Adrenal gland (tissue), 12 donors: Measurements from ENCODE around the gene MAST4. TPM values are rescaled to one million over a fixed set of nuclear protein-coding genes. Genes with fewer than 3 reads are reported as not detected.

Experiments used
- DNase-seq, 7 donors: peaks; one replicate each; pipeline ENCODE4 v3.0.0-alpha.2; 2019 to 2020
- H3K27ac ChIP-seq, 5 donors: fragments of 200-600 bp; sonication (generic) in 4 of 5; 1 replicate in 3 of 5; 2 replicates in 2 of 5; pipeline versions ENCODE4 v1.5.1 to v1.8.0; 2016 to 2020; ENCODE audit warnings: mild to moderate bottlenecking in 1 of 5
- H3K27me3 ChIP-seq: fragments of 200-600 bp; 2 replicates; pipeline ENCODE4 v1.8.0; 2021
- H3K36me3 ChIP-seq, 2 donors: fragments of 200-600 bp; replicated peaks in 1 of 2; 1 replicate in 1 of 2; 2 replicates in 1 of 2; pipeline versions ENCODE4 v1.5.1 to v1.8.0; 2018 to 2022
- H3K4me1 ChIP-seq, 2 donors: fragments of 200-600 bp; replicated peaks in 1 of 2; 1 replicate in 1 of 2; 2 replicates in 1 of 2; pipeline versions ENCODE4 v1.5.1 to v1.8.0; 2018 to 2021
- H3K4me3 ChIP-seq, 4 donors: fragments of 200-600 bp; sonication (generic) in 3 of 4; one replicate each; pipeline ENCODE4 v1.5.1; 2016 to 2018
- H3K9me3 ChIP-seq, 3 donors: fragments of 200-600 bp; sonication (generic) in 1 of 3; replicated peaks in 1 of 3; 1 replicate in 2 of 3; 2 replicates in 1 of 3; pipeline versions ENCODE4 v1.5.1 to v1.8.0; 2016 to 2021
- CTCF ChIP-seq, 6 experiments: fragments of 450-650 bp in 4 of 6; fragments of 200-600 bp in 2 of 6; sonication (generic) in 1 of 6; IDR thresholded peaks; 1 replicate in 5 of 6; 2 replicates in 1 of 6; pipeline versions ENCODE4 v1.5.1 to v1.8.0; 2016 to 2021; ENCODE audit warnings: antibody characterized with exemption in 6 of 6, mild to moderate bottlenecking in 2 of 6, moderate library complexity in 1 of 6
- POLR2A ChIP-seq, 2 donors: fragments of 450-650 bp; IDR thresholded peaks; one replicate each; pipeline ENCODE4 v1.6.1; 2017; ENCODE audit warnings: antibody characterized with exemption in 2 of 2, mild to moderate bottlenecking in 2 of 2, moderate library complexity in 1 of 2
- WGBS, 4 donors: extraction: QIAGEN DNeasy Blood & Tissue Kit in 2 of 4; methylation state at CpG; one replicate each; pipeline versions ENCODE4 v1.1.5 to v1.1.7; 2013 to 2017; 5-methylcytosine and 5-hydroxymethylcytosine counted together
- intact Hi-C, 2 donors: fragments of 100-400 bp; cut with DNase I; formaldehyde crosslinking; loops; one replicate each; pipeline versions ENCODE4 v1.14.1 to v1.15.0; 2022 to 2023
- polyA plus RNA-seq, 3 donors: library from polyadenylated mRNA; stranded (reverse); fragments of 200-250 nt in 2 of 3; fragments of 350-450 nt in 1 of 3; fragmentation: Illumina TruSeq in 1 of 3; extraction: RNeasy Lipid Tissue Mini Kit (QIAGEN cat#74804) in 1 of 3; gene quantifications; one replicate each; pipeline ENCODE4 v1.2.3, GENCODE V29; 2013 to 2014
- total RNA-seq, 9 donors: library from RNA; depleted of rRNA in 4 of 9; stranded (reverse); fragments of >200 nt in 4 of 9; fragments of 120-200 nt in 1 of 9; fragmentation: NEBNext Ultra II Directional in 1 of 9; extraction: Animal tissue kit (Norgen Biotek cat#: 25700) in 1 of 9; gene quantifications; one replicate each; pipeline versions ENCODE4 v1.1.0 to v1.2.4, GENCODE V29; 2013 to 2023
- donor health status: healthy with polysubstance abuse.
- donor health status: Bipolar disorder and iron deficiency.
- donor health status: DM: yes; HTN: yes; CAD: no.
- donor health status: DM: no; HTN: no; CAD: no.
- donor health status: DM: no; HTN: no; CAD: no.
- donor health status: DM: yes; HTN: yes; CAD: no.

Gene MAST4
- total and polyA plus RNA-seq, 12 donors, result 12.3 to 95.0 (median 42.8) TPM

GRCh38 chr5:67194166-67194565 is 598.0 kb downstream of the MAST4 start:
- Histone ChIP-seq H3K27ac (peak overlapping the region in 3 of 5 donors; percentile 6 to 62 (median 58)), H3K27me3 (no peaks in the 10 kb centered on the region), H3K4me1 (peaks cover 5 to 15% of the 10 kb centered on the region in 2 donors), H3K36me3 (no peaks in the 10 kb centered on the region), H3K4me3 (no peak overlapping the region), H3K9me3 (no peaks in the 10 kb centered on the region)
- WGBS, 4 donors, result 80 to 89% (median 84%) methylated on average over 3 of the region's 3 CpGs
- DNase-seq, result no peak
- intact Hi-C loops, result no loop called here
- no peak for TF ChIP-seq CTCF (IDR thresholded peaks at IDR 0.05)
- no peak for TF ChIP-seq POLR2A (IDR thresholded peaks at IDR 0.05)

- peaks cover 5 to 15% of the 10 kb centered on the region in 2 donors for H3K4me1 ChIP-seq
- H3K27me3 ChIP-seq, result no peaks in the 10 kb centered on the region
- no peak for DNase-seq
- TF ChIP-seq CTCF (IDR thresholded peaks at IDR 0.05) (no peak), POLR2A (IDR thresholded peaks at IDR 0.05) (no peak)
- WGBS, 4 donors, result 84 to 90% (median 89%) methylated on average over 4 to 7 of the region's 7 CpGs
- peak overlapping the region in 2 of 5 donors; percentile 8 to 13 for H3K27ac ChIP-seq
- H3K36me3 ChIP-seq, result no peaks in the 10 kb centered on the region
- intact Hi-C loops, result no loop called here
- no peak overlapping the region for H3K4me3 ChIP-seq
- no peaks in the 10 kb centered on the region for H3K9me3 ChIP-seq
Observed at GRCh38 chr5:67195406-67196275, 599.4 kb downstream of the MAST4 start.

- peaks cover 5 to 15% of the 10 kb centered on the region in 2 donors for H3K4me1 ChIP-seq
- peak within 1 kb of the TSS in 1 of 5 donors; percentile 13 for H3K27ac ChIP-seq
- H3K9me3 ChIP-seq, result no peaks in the 10 kb centered on the region
- 57 to 75% (median 74%) methylated on average over 5 of the region's 5 CpGs for WGBS, 4 donors
- H3K4me3 ChIP-seq, result no peak within 1 kb of the TSS
- H3K36me3 ChIP-seq, result no peaks in the 10 kb centered on the region
- DNase-seq, result peak in 3 of 7 donors; percentile 28 to 40 (median 32)
- TF ChIP-seq CTCF (IDR thresholded peaks at IDR 0.05), result no peak
- TF ChIP-seq POLR2A (IDR thresholded peaks at IDR 0.05), result no peak
- intact Hi-C loops, result no loop called here
- no peaks in the 10 kb centered on the region for H3K27me3 ChIP-seq
Observed at GRCh38 chr5:67196537-67197059, 600.4 kb downstream of the MAST4 start, which contains the start of gene CD180. Gene CD180, minus strand, starts transcription at chr5:67196799. Its CDS starts 158 bp downstream, at chr5:67196641.

GRCh38 chr5:67197536-67197935 is 601.3 kb downstream of the MAST4 start:
- DNase-seq, result no peak
- Histone ChIP-seq H3K9me3 (no peaks in the 10 kb centered on the region), H3K27me3 (no peaks in the 10 kb centered on the region), H3K4me1 (peaks cover 5 to 15% of the 10 kb centered on the region in 2 donors), H3K36me3 (no peaks in the 10 kb centered on the region), H3K4me3 (no peak overlapping the region), H3K27ac (no peak overlapping the region)
- TF ChIP-seq CTCF (IDR thresholded peaks at IDR 0.05) (no peak), POLR2A (IDR thresholded peaks at IDR 0.05) (no peak)
- intact Hi-C loops, result no loop called here
- 88 to 93% (median 90%) methylated on average over 1 of the region's 1 CpG for WGBS, 4 donors
